ENCODE results near the gene GRIN2A.

GRCh38 chr16:10188236-10188635, 6.0 kb upstream of the GRIN2A start:
- TF ChIP-seq CTCF (IDR thresholded peaks at IDR 0.05) = no peak
- TF ChIP-seq ZFX (IDR thresholded peaks at IDR 0.05; ENCODE audit: borderline replicate concordance) = no peak
